ENCODE measurements around the gene PINLYP.

GRCh38 chr19:43597876-43598275 is 22.3 kb downstream of the PINLYP start:
- TF ChIP-seq POLR2AphosphoS5 (IDR thresholded peaks at IDR 0.05) (no peak), POLR2A (IDR thresholded peaks at IDR 0.05; ENCODE audit: low read depth) (no peak), EP300 (IDR thresholded peaks at IDR 0.05) (no peak)
- TF ChIP-seq, protein P1, sequence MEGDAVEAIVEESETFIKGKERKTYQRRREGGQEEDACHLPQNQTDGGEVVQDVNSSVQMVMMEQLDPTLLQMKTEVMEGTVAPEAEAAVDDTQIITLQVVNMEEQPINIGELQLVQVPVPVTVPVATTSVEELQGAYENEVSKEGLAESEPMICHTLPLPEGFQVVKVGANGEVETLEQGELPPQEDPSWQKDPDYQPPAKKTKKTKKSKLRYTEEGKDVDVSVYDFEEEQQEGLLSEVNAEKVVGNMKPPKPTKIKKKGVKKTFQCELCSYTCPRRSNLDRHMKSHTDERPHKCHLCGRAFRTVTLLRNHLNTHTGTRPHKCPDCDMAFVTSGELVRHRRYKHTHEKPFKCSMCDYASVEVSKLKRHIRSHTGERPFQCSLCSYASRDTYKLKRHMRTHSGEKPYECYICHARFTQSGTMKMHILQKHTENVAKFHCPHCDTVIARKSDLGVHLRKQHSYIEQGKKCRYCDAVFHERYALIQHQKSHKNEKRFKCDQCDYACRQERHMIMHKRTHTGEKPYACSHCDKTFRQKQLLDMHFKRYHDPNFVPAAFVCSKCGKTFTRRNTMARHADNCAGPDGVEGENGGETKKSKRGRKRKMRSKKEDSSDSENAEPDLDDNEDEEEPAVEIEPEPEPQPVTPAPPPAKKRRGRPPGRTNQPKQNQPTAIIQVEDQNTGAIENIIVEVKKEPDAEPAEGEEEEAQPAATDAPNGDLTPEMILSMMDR (IDR thresholded peaks at IDR 0.05), result no peak

All from esophagus muscularis mucosa (tissue), 4 donors.